GM21717 (cell line): ENCODE data around the gene IRAG1.
"Not testable (repeated sequence)": the region's sequence is repeated elsewhere in the genome, so short reads cannot be mapped to it uniquely, and the experiment has no call there.

ENCODE experiments used
- ATAC-seq: cut with Tn5 transposase; IDR thresholded peaks from one replicate; pipeline ENCODE4 v1.9.1; 2021; ENCODE audit warnings: mild to moderate bottlenecking, moderate library complexity; ENCODE audit not compliant: unreplicated experiment

Gene IRAG1

GRCh38 chr11:10701982-10702381 is 8.4 kb upstream of the IRAG1 start:
- ATAC-seq = no peak

- ATAC-seq = no peak
These were observed 5.5 kb upstream of the IRAG1 start for GRCh38 chr11:10699072-10699471.

GRCh38 chr11:10697323-10697620 is 3.7 kb upstream of the IRAG1 start:
- ATAC-seq = no peak

GRCh38 chr11:10696468-10697322 is 3.1 kb upstream of the IRAG1 start:
- no peak for ATAC-seq

GRCh38 chr11:10695833-10696232 is 2.3 kb upstream of the IRAG1 start:
- ATAC-seq = no peak

GRCh38 chr11:10694486-10695239 is 1.1 kb upstream of the IRAG1 start:
- no peak for ATAC-seq

- ATAC-seq = no peak
These were observed 932 bp downstream of the IRAG1 start for GRCh38 chr11:10692531-10693115.

GRCh38 chr11:10688401-10688800 is 5.2 kb downstream of the IRAG1 start:
- no peak for ATAC-seq

GRCh38 chr11:10686311-10686710 is 7.2 kb downstream of the IRAG1 start:
- ATAC-seq = no peak

- ATAC-seq = no peak
These were observed 10.1 kb downstream of the IRAG1 start for GRCh38 chr11:10683429-10683828.

- ATAC-seq = no peak
These were observed 12.5 kb downstream of the IRAG1 start for GRCh38 chr11:10680956-10681487.

- ATAC-seq = not testable (repeated sequence)
These were observed 13.3 kb downstream of the IRAG1 start for GRCh38 chr11:10680279-10680678.

GRCh38 chr11:10679644-10680043 is 13.9 kb downstream of the IRAG1 start:
- no peak for ATAC-seq

GRCh38 chr11:10678101-10678500 is 15.5 kb downstream of the IRAG1 start:
- no peak for ATAC-seq

- no peak for ATAC-seq
These were observed 16.6 kb downstream of the IRAG1 start for GRCh38 chr11:10676919-10677318.

GRCh38 chr11:10674911-10675440 is 18.6 kb downstream of the IRAG1 start:
- no peak for ATAC-seq

- no peak for ATAC-seq
These were observed 19.1 kb downstream of the IRAG1 start for GRCh38 chr11:10674440-10674855.

GRCh38 chr11:10673501-10674062 is 20.0 kb downstream of the IRAG1 start:
- ATAC-seq = no peak

- no peak for ATAC-seq
These were observed 23.5 kb downstream of the IRAG1 start for GRCh38 chr11:10670099-10670498.

GRCh38 chr11:10669258-10670033 is 24.1 kb downstream of the IRAG1 start:
- ATAC-seq = no peak
